ENCODE results near the gene JUND. TPM values are rescaled to one million over a fixed set of nuclear protein-coding genes. Genes with fewer than 3 reads are reported as not detected.

The JUND gene
- total RNA-seq, 6 experiments from 2014 or later = 70.3 to 99.9 (median 91.7) TPM

- Mint-ChIP-seq H3K4me3 (no peak overlapping the region), H3K27ac (no peak overlapping the region), H3K4me1 (ENCODE audit: low read depth) (no peaks in the 10 kb centered on the region), H3K36me3 (ENCODE audit: low read depth) (no peaks in the 10 kb centered on the region), H3K9me3 (peaks cover 11% of the 10 kb centered on the region; the same call in 1 of the 2 replicates), H3K27me3 (ENCODE audit: insufficient read depth) (peaks cover 20% of the 10 kb centered on the region)
- no peak for TF ChIP-seq CTCF (IDR thresholded peaks at IDR 0.05)
- DNase-seq = no peak
These were observed 48.7 kb downstream of the JUND start for GRCh38 chr19:18232540-18233223.

GRCh38 chr19:18231775-18232174 lies 49.6 kb downstream of the JUND start:
- Mint-ChIP-seq H3K4me1 (ENCODE audit: low read depth) (no peaks in the 10 kb centered on the region), H3K27ac (no peak overlapping the region), H3K9me3 (peaks cover 11% of the 10 kb centered on the region; the same call in 1 of the 2 replicates), H3K36me3 (ENCODE audit: low read depth) (no peaks in the 10 kb centered on the region), H3K4me3 (no peak overlapping the region), H3K27me3 (ENCODE audit: insufficient read depth) (peaks cover 20% of the 10 kb centered on the region)
- DNase-seq = no peak
- TF ChIP-seq CTCF (IDR thresholded peaks at IDR 0.05) = no peak

GRCh38 chr19:18230941-18231734 lies 50.3 kb downstream of the JUND start:
- Mint-ChIP-seq H3K27ac (no peak overlapping the region), H3K4me1 (ENCODE audit: low read depth) (no peaks in the 10 kb centered on the region), H3K4me3 (no peak overlapping the region), H3K9me3 (peaks cover 11% of the 10 kb centered on the region; the same call in 1 of the 2 replicates), H3K27me3 (ENCODE audit: insufficient read depth) (peaks cover 15% of the 10 kb centered on the region), H3K36me3 (ENCODE audit: low read depth) (no peaks in the 10 kb centered on the region)
- TF ChIP-seq CTCF (IDR thresholded peaks at IDR 0.05) = no peak
- no peak for DNase-seq

- Mint-ChIP-seq H3K27me3 (ENCODE audit: insufficient read depth) (peaks cover 6% of the 10 kb centered on the region), H3K27ac (no peak overlapping the region), H3K4me3 (no peak overlapping the region), H3K36me3 (ENCODE audit: low read depth) (no peaks in the 10 kb centered on the region), H3K9me3 (peaks cover 11% of the 10 kb centered on the region; the same call in 1 of the 2 replicates), H3K4me1 (ENCODE audit: low read depth) (peaks cover 5% of the 10 kb centered on the region; the same call in 1 of the 2 replicates)
- DNase-seq = no peak
- no peak for TF ChIP-seq CTCF (IDR thresholded peaks at IDR 0.05)
These were observed 51.5 kb downstream of the JUND start for GRCh38 chr19:18229915-18230314.

Small RNAs within 50 kb of the gene (microRNA-seq; reads per million reads assigned to microRNA genes)
- gene MIR3188 = 3.1 reads per million

Other genes starting within 250 kb of the JUND start
- under 1 TPM in 1 of 6 experiments, not detected in 5; 0.10 TPM for gene IL12RB1, start 194.7 kb downstream of the JUND start, total RNA-seq (2021; fragmentation: NEBNext Ultra II Directional; extraction: Animal tissue kit (Norgen Biotek cat#: 25700))
- gene MAST3, start 183.8 kb downstream of the JUND start, total RNA-seq (2021; fragmentation: NEBNext Ultra II Directional; extraction: Animal tissue kit (Norgen Biotek cat#: 25700)) = 10 to 100 TPM; 12.2 to 17.4 (median 13.2) TPM
- gene PIK3R2, start 128.5 kb downstream of the JUND start, total RNA-seq (2021; fragmentation: NEBNext Ultra II Directional; extraction: Animal tissue kit (Norgen Biotek cat#: 25700)) = 10 to 100 TPM; 51.9 to 66.1 (median 56.0) TPM
- 1 to 10 TPM; 4.9 to 9.0 (median 6.0) TPM for gene IFI30, start 107.8 kb downstream of the JUND start, total RNA-seq (2021; fragmentation: NEBNext Ultra II Directional; extraction: Animal tissue kit (Norgen Biotek cat#: 25700))
- 10 to 100 TPM in 5 of 6 experiments, 1 to 10 TPM in 1; 9.7 to 14.9 (median 13.1) TPM for gene MPV17L2, start 88.4 kb downstream of the JUND start, total RNA-seq (2021; fragmentation: NEBNext Ultra II Directional; extraction: Animal tissue kit (Norgen Biotek cat#: 25700))
- gene RAB3A, start 77.6 kb downstream of the JUND start, total RNA-seq (2021; fragmentation: NEBNext Ultra II Directional; extraction: Animal tissue kit (Norgen Biotek cat#: 25700)) = 1 to 10 TPM; 6.1 to 9.0 (median 7.3) TPM
- under 1 TPM in 1 of 6 experiments, not detected in 5; 0.14 TPM for gene PDE4C, start 55.2 kb downstream of the JUND start, total RNA-seq (2021; fragmentation: NEBNext Ultra II Directional; extraction: Animal tissue kit (Norgen Biotek cat#: 25700))
- under 1 TPM; 0.40 to 0.87 (median 0.55) TPM for gene IQCN, start 7.2 kb downstream of the JUND start, total RNA-seq (2021; fragmentation: NEBNext Ultra II Directional; extraction: Animal tissue kit (Norgen Biotek cat#: 25700))
- 100 to 1,000 TPM; 175 to 217 (median 202) TPM for gene LSM4, start 41.5 kb upstream of the JUND start, total RNA-seq (2021; fragmentation: NEBNext Ultra II Directional; extraction: Animal tissue kit (Norgen Biotek cat#: 25700))
- gene PGPEP1, start 59.0 kb upstream of the JUND start, total RNA-seq (2021; fragmentation: NEBNext Ultra II Directional; extraction: Animal tissue kit (Norgen Biotek cat#: 25700)) = 10 to 100 TPM; 30.5 to 54.1 (median 32.4) TPM
- 10 to 100 TPM; 21.3 to 36.9 (median 24.9) TPM for gene GDF15, start 104.5 kb upstream of the JUND start, total RNA-seq (2021; fragmentation: NEBNext Ultra II Directional; extraction: Animal tissue kit (Norgen Biotek cat#: 25700))
- not detected for gene LRRC25, start 116.0 kb upstream of the JUND start, total RNA-seq (2021; fragmentation: NEBNext Ultra II Directional; extraction: Animal tissue kit (Norgen Biotek cat#: 25700))
- gene SSBP4, start 137.8 kb upstream of the JUND start, total RNA-seq (2021; fragmentation: NEBNext Ultra II Directional; extraction: Animal tissue kit (Norgen Biotek cat#: 25700)) = 10 to 100 TPM; 76.4 to 84.3 (median 80.4) TPM
- 1 to 10 TPM; 2.3 to 3.7 (median 3.2) TPM for gene ISYNA1, start 156.5 kb upstream of the JUND start, total RNA-seq (2021; fragmentation: NEBNext Ultra II Directional; extraction: Animal tissue kit (Norgen Biotek cat#: 25700))
- 10 to 100 TPM; 15.7 to 17.8 (median 16.4) TPM for gene ELL, start 240.4 kb upstream of the JUND start, total RNA-seq (2021; fragmentation: NEBNext Ultra II Directional; extraction: Animal tissue kit (Norgen Biotek cat#: 25700))